BLaER1 (cell line): ENCODE measurements around the gene CDH4.
"Not testable (repeated sequence)": the region's sequence is repeated elsewhere in the genome, so short reads cannot be mapped to it uniquely, and the experiment has no call there.

Experiments
- H3K27ac ChIP-seq: shearing (Covaris generic); formaldehyde crosslinking; 2 replicates; pipeline ENCODE4 v1.8.1; 2022
- H3K27me3 ChIP-seq: shearing (Covaris generic); formaldehyde crosslinking; 2 replicates; pipeline ENCODE4 v1.8.1; 2022
- H3K36me3 ChIP-seq: shearing (Covaris generic); formaldehyde crosslinking; 2 replicates; pipeline ENCODE4 v1.8.1; 2022
- H3K4me1 ChIP-seq: shearing (Covaris generic); formaldehyde crosslinking; 2 replicates; pipeline ENCODE4 v1.8.1; 2022
- H3K4me2 ChIP-seq: shearing (Covaris generic); formaldehyde crosslinking; 2 replicates; pipeline ENCODE4 v1.8.1; 2022
- H3K4me3 ChIP-seq: shearing (Covaris generic); formaldehyde crosslinking; 2 replicates; pipeline ENCODE4 v1.8.1; 2022
- H3K9ac ChIP-seq: shearing (Covaris generic); formaldehyde crosslinking; 2 replicates; pipeline ENCODE4 v1.8.1; 2022
- H3K9me3 ChIP-seq: shearing (Covaris generic); formaldehyde crosslinking; 2 replicates; pipeline ENCODE4 v1.8.1; 2022
- H4K20me1 ChIP-seq: shearing (Covaris generic); formaldehyde crosslinking; 2 replicates; pipeline ENCODE4 v1.8.1; 2022
- Cebpa-rat ChIP-seq: shearing (Covaris generic); IDR thresholded peaks from 2 replicates; pipeline ENCODE4 v1.8.1; 2022

Gene CDH4

GRCh38 chr20:61847986-61848385, 595.9 kb downstream of the CDH4 start:
- H3K27me3 ChIP-seq = peaks cover 32% of the 10 kb centered on the region
- H3K9ac ChIP-seq = no peak overlapping the region
- H3K36me3 ChIP-seq = no peaks in the 10 kb centered on the region
- peaks cover 49% of the 10 kb centered on the region for H3K4me1 ChIP-seq
- H3K4me2 ChIP-seq = no peak overlapping the region
- no peak overlapping the region for H3K4me3 ChIP-seq
- H3K27ac ChIP-seq = no peak overlapping the region
- no peak for TF ChIP-seq Cebpa-rat
- H3K9me3 ChIP-seq = no peaks in the 10 kb centered on the region
- 0 out of 2 replicates have a peak, but pooled peaks cover 11% of the 10 kb centered on the region for H4K20me1 ChIP-seq

DNA sequence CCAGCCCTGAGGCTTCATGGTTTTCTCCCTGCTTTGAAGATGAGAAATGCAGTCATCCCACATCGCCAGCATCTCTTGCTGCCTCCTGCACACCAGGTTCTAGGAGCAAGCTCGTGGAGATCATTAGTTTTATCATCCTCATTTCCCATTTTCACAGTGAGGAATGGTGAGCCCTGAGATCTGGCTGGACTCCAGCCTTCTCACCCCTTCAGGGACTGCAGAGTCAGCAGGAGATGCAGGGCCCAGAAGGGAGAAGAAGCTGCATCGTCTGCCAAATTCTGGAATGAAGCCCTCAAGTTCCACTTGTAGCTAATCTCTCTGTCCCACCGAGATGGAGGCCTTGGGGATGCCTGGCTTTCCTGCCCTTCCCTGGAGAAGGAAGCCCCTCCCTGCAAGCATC, 596.8 kb downstream of the CDH4 start:
- no peak overlapping the region for H3K27ac ChIP-seq
- peaks cover 15% of the 10 kb centered on the region; the same call in 1 of the 2 replicates for H4K20me1 ChIP-seq
- peaks cover 58% of the 10 kb centered on the region for H3K4me1 ChIP-seq
- H3K9me3 ChIP-seq = no peaks in the 10 kb centered on the region
- H3K27me3 ChIP-seq = peaks cover 32% of the 10 kb centered on the region
- H3K9ac ChIP-seq = no peak overlapping the region
- peak overlapping the region; percentile 96; the same call in 1 of the 2 replicates for H3K4me2 ChIP-seq
- H3K4me3 ChIP-seq = no peak overlapping the region
- no peak for TF ChIP-seq Cebpa-rat
- H3K36me3 ChIP-seq = no peaks in the 10 kb centered on the region

DNA sequence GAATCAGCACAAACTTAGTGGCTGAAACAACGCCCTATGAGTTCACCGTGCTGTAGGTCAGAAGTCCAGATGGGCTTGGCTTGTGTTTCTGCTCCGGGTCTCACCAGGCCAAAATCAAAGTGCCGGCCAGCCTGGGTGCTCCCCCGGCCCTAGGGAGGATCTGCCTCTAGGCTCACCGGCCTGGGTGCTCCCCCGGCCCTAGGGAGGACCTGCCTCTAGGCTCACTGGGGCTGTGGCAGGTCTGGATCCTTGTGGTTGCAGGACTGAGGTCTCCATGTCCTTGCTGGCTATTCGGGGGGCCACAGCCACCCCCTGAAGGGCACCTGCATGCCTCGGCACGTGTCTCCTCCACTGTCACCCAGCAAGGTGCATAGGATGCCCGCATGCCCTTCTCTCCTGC, 597.3 kb downstream of the CDH4 start:
- peaks cover 32% of the 10 kb centered on the region for H3K27me3 ChIP-seq
- H3K9me3 ChIP-seq = no peaks in the 10 kb centered on the region
- H3K4me1 ChIP-seq = peaks cover 63% of the 10 kb centered on the region
- H4K20me1 ChIP-seq = peaks cover 18% of the 10 kb centered on the region; the same call in 1 of the 2 replicates
- no peak for TF ChIP-seq Cebpa-rat
- H3K9ac ChIP-seq = no peak overlapping the region
- H3K36me3 ChIP-seq = no peaks in the 10 kb centered on the region
- H3K4me2 ChIP-seq = peak overlapping the region; percentile 96; the same call in 1 of the 2 replicates
- H3K4me3 ChIP-seq = no peak overlapping the region
- no peak overlapping the region for H3K27ac ChIP-seq

DNA sequence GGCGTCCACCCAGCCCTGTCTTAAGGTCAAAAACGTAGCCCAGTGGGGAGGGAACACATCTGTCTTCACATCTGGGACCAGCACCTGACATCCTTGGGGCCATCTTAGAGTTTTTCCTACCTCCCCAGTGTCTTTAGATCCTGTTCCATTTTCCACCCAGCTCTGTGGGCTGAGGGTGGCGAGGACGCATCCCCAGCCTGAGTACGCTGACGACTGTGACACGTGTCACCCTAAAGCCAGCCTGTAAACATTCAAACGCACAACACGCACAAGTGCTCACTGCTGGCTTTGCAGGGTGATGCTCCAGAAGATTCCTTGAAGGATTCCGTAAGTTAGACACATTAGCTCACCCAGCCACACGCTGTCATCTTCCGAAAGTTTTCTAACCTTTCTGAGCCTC, 597.8 kb downstream of the CDH4 start:
- Histone ChIP-seq H3K27ac (no peak overlapping the region), H3K4me1 (peaks cover 63% of the 10 kb centered on the region), H3K9ac (no peak overlapping the region), H3K27me3 (peaks cover 32% of the 10 kb centered on the region), H4K20me1 (peaks cover 18% of the 10 kb centered on the region; the same call in 1 of the 2 replicates), H3K9me3 (no peaks in the 10 kb centered on the region), H3K4me2 (peak overlapping the region; percentile 96), H3K4me3 (no peak overlapping the region), H3K36me3 (no peaks in the 10 kb centered on the region)
- TF ChIP-seq Cebpa-rat = no peak

- Histone ChIP-seq H3K36me3 (no peaks in the 10 kb centered on the region), H3K27ac (no peak overlapping the region), H3K9ac (0 out of 2 replicates have a peak overlapping the region, but pooled peaks have one; percentile 47), H3K4me1 (peaks cover 63% of the 10 kb centered on the region), H4K20me1 (peaks cover 18% of the 10 kb centered on the region; the same call in 1 of the 2 replicates), H3K9me3 (no peaks in the 10 kb centered on the region), H3K4me3 (peak overlapping the region; percentile 30), H3K27me3 (peaks cover 32% of the 10 kb centered on the region), H3K4me2 (peak overlapping the region; percentile 96)
- TF ChIP-seq Cebpa-rat = no peak
Observed at GRCh38 chr20:61850457-61850856, 598.4 kb downstream of the CDH4 start.

DNA sequence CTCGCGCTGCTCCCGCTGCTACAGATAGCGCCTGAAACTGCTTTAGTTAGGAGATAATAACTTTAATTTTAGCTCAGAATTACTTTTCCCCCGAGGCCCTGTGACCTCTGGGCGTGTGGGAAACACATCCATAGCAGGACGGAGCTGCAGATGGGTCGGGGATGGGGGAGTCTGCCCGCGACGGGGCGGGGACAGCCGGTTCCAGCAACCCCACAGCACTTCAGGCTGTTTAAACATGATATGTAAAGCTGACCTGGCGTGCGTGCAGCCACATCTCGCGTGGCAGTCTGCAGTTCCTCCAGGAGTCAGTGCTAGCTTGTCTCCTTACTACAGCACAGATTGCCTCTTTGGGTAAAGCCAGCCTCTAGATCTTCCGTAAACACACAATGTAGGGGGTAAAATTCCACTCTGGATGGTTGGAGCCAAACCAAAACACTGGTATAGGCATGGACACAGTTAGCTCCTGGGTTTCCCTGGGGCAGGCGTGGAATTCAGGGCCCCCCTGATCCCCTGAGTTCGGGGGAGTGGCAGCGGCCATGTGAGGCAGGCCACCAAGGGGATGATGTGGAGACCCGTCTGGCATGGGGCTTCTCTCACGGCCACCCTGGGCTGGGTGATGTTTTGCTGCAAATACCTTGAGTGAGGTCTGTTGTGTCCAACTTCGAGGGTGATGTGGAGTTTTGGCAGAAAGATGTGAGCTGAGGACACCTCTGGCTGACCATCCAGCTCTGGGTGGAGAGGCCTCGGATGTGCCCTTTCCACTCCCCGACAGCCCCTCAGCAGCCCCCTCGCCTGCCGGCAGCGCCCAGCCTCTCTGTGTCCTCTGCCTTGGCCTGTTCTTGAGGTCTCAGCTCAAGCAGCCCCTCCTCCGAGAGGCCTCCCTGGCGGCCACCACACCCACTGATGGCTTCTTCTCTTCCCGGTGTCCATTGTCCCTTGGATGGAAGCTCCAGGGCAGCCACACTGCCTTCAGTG, 599.2 kb downstream of the CDH4 start:
- Histone ChIP-seq H3K27ac (no peak overlapping the region), H3K27me3 (peaks cover 32% of the 10 kb centered on the region), H3K4me3 (peak overlapping the region; percentile 30), H4K20me1 (peaks cover 18% of the 10 kb centered on the region; the same call in 1 of the 2 replicates), H3K4me1 (peaks cover 63% of the 10 kb centered on the region), H3K9me3 (no peaks in the 10 kb centered on the region), H3K36me3 (no peaks in the 10 kb centered on the region), H3K4me2 (peak overlapping the region; percentile 96), H3K9ac (peak overlapping the region; percentile 47; the same call in 1 of the 2 replicates)
- no peak for TF ChIP-seq Cebpa-rat

DNA sequence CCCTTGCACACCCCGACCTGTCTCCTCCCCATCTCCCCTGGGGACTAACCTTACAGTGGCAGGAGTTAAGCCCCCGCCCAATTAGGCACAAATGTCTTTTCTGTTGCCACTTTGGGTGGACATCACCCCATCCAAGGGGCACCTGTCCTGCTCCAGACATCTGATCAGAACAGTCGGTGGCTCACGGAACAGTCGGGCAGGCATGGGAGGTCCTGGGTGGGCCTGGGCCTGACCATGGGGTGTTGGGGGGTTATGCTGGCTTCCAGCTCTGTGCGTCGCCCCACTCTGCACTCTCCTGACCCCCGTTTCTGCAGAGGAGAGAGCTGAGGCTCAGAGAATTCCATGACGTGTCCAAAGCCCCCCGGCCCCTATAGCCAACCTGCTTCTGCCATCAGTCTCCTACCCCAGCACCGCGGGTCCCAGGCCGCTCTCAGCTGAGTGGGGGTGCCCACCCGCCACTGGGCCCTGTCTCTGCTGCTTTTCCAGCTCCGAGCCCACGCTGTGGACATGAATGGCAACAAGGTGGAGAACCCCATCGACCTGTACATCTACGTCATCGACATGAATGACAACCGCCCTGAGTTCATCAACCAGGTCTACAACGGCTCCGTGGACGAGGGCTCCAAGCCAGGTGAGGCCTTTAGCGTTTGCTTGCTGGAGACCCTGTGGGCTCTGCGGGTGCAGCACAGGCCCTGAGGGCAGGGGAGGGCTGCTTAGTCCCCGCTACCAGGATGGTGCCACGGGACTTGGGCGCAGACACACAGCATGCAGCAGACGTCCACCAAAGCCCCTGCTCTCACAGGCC, 600.4 kb downstream of the CDH4 start:
- Histone ChIP-seq H3K9me3 (no peaks in the 10 kb centered on the region), H3K4me3 (no peak overlapping the region), H3K27ac (peak overlapping the region; percentile 43), H3K4me2 (peak overlapping the region; percentile 96), H3K36me3 (no peaks in the 10 kb centered on the region), H3K9ac (peak overlapping the region; percentile 42), H3K4me1 (peaks cover 63% of the 10 kb centered on the region), H3K27me3 (peaks cover 32% of the 10 kb centered on the region), H4K20me1 (peaks cover 18% of the 10 kb centered on the region; the same call in 1 of the 2 replicates)
- no peak for TF ChIP-seq Cebpa-rat

- TF ChIP-seq Cebpa-rat = no peak
- Histone ChIP-seq H4K20me1 (peaks cover 18% of the 10 kb centered on the region; the same call in 1 of the 2 replicates), H3K4me3 (no peak overlapping the region), H3K36me3 (no peaks in the 10 kb centered on the region), H3K9ac (peak overlapping the region; percentile 42), H3K9me3 (no peaks in the 10 kb centered on the region), H3K4me1 (peaks cover 63% of the 10 kb centered on the region), H3K27me3 (peaks cover 32% of the 10 kb centered on the region), H3K27ac (peak overlapping the region; percentile 43), H3K4me2 (peak overlapping the region; percentile 96)
Observed at GRCh38 chr20:61853073-61854005, 601.3 kb downstream of the CDH4 start.

DNA sequence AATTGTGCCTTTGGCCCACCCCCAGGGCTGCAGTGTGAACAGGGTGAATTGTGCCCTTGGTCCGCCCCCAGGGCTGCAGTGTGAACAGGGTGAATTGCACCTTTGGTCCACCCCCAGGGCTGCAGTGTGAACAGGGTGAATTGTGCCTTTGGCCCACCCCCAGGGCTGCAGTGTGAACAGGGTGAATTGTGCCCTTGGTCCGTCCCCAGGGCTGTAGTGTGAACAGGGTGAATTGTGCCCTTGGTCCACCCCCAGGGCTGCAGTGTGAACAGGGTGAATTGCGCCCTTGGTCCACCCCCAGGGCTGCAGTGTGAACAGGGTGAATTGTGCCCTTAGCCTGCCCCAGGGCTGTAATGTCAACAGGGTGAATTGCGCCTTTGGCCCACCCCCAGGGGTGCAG, 602.5 kb downstream of the CDH4 start:
- H3K4me3 ChIP-seq, H3K9me3 ChIP-seq, H3K36me3 ChIP-seq, H3K27ac ChIP-seq, H3K9ac ChIP-seq: not testable (repeated sequence)
- Histone ChIP-seq H3K4me2 (peak overlapping the region; percentile 96), H4K20me1 (peaks cover 18% of the 10 kb centered on the region; the same call in 1 of the 2 replicates), H3K27me3 (peaks cover 27% of the 10 kb centered on the region), H3K4me1 (peaks cover 62% of the 10 kb centered on the region)
